ENCODE data around the gene SFMBT1.

- TF ChIP-seq CTCF (IDR thresholded peaks at IDR 0.05; ENCODE audit: low read depth, low read length, missing input control) = no peak
- TF ChIP-seq TAF1 (conservative IDR thresholded peaks at IDR 0.05) = no peak
- TF ChIP-seq, protein P1, sequence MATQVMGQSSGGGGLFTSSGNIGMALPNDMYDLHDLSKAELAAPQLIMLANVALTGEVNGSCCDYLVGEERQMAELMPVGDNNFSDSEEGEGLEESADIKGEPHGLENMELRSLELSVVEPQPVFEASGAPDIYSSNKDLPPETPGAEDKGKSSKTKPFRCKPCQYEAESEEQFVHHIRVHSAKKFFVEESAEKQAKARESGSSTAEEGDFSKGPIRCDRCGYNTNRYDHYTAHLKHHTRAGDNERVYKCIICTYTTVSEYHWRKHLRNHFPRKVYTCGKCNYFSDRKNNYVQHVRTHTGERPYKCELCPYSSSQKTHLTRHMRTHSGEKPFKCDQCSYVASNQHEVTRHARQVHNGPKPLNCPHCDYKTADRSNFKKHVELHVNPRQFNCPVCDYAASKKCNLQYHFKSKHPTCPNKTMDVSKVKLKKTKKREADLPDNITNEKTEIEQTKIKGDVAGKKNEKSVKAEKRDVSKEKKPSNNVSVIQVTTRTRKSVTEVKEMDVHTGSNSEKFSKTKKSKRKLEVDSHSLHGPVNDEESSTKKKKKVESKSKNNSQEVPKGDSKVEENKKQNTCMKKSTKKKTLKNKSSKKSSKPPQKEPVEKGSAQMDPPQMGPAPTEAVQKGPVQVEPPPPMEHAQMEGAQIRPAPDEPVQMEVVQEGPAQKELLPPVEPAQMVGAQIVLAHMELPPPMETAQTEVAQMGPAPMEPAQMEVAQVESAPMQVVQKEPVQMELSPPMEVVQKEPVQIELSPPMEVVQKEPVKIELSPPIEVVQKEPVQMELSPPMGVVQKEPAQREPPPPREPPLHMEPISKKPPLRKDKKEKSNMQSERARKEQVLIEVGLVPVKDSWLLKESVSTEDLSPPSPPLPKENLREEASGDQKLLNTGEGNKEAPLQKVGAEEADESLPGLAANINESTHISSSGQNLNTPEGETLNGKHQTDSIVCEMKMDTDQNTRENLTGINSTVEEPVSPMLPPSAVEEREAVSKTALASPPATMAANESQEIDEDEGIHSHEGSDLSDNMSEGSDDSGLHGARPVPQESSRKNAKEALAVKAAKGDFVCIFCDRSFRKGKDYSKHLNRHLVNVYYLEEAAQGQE (IDR thresholded peaks at IDR 0.05) = no peak
- TF ChIP-seq, protein P2, sequence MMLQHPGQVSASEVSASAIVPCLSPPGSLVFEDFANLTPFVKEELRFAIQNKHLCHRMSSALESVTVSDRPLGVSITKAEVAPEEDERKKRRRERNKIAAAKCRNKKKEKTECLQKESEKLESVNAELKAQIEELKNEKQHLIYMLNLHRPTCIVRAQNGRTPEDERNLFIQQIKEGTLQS (IDR thresholded peaks at IDR 0.05) = no peak
- TF ChIP-seq, protein P3, sequence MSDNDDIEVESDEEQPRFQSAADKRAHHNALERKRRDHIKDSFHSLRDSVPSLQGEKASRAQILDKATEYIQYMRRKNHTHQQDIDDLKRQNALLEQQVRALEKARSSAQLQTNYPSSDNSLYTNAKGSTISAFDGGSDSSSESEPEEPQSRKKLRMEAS (IDR thresholded peaks at IDR 0.05) = no peak
- no peak for TF ChIP-seq RAD21 (IDR thresholded peaks at IDR 0.05)
- TF ChIP-seq RXRA (IDR thresholded peaks at IDR 0.05) = no peak
- TF ChIP-seq, protein P4, sequence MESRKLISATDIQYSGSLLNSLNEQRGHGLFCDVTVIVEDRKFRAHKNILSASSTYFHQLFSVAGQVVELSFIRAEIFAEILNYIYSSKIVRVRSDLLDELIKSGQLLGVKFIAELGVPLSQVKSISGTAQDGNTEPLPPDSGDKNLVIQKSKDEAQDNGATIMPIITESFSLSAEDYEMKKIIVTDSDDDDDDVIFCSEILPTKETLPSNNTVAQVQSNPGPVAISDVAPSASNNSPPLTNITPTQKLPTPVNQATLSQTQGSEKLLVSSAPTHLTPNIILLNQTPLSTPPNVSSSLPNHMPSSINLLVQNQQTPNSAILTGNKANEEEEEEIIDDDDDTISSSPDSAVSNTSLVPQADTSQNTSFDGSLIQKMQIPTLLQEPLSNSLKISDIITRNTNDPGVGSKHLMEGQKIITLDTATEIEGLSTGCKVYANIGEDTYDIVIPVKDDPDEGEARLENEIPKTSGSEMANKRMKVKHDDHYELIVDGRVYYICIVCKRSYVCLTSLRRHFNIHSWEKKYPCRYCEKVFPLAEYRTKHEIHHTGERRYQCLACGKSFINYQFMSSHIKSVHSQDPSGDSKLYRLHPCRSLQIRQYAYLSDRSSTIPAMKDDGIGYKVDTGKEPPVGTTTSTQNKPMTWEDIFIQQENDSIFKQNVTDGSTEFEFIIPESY (IDR thresholded peaks at IDR 0.05) = no peak
These were observed 31.8 kb upstream of the SFMBT1 start for GRCh38 chr3:53077476-53078220.

Data from liver (tissue), 3 donors.